Midbrain (tissue), 1 donor: Measurements from ENCODE around the gene GRK5.
"Not testable (repeated sequence)": the region's sequence is repeated elsewhere in the genome, so short reads cannot be mapped to it uniquely, and the experiment has no call there.

ENCODE experiments used
- DNase-seq: peaks from one replicate; lab custom pipeline; 2025; lab: John Stamatoyannopoulos, UW

Gene GRK5

DNA sequence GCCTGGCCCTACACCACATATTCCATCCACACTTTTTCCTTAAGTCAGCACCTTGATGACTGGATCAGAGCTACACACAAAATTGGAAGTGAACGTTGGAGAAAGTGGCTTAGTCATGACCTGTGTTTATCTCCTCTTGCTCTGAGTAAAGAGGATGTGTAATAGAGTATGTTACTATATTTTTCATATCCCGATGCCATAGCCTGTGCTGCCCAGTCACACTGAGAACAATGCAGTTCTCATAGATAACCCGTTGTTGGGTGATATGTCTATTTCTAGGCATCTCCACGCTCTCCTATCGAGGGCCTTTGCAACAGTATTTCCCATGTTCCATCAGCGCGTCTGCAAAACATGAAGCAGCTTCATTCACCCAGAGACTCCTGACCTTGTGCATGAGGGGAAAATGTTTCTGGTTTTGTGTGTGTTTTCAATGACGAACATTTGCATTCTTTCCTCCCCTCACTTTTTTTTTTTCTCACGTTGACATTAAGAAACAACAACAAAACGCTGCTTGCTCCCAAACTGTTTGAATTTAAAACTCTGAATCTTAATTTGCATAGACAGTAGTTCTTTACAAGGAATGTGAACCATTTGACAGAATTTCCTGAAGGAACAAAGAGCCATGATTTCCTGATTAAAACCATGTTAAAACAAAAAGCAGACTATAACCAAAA, 43.4 kb downstream of the GRK5 start:
- DNase-seq: no peak

DNA sequence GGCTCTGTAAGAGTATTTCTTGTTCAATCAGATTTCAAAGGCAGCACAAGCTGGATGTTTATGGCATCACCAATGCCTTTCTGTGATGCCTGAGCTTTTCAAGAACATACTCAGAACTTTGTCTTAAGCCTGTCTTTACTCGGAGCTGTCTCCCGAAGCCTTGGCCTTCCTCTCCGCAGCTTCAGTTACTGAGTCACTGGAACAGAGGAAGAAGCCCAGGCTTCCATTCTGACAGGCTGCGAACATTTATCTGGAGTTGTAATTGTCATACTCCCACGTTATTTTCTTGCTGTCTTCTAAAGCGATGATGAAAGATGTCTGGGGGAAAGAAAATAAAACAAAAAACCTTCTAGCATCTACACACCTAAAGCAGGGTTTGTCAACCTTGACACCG, 43.9 kb downstream of the GRK5 start:
- DNase-seq: no peak

DNA sequence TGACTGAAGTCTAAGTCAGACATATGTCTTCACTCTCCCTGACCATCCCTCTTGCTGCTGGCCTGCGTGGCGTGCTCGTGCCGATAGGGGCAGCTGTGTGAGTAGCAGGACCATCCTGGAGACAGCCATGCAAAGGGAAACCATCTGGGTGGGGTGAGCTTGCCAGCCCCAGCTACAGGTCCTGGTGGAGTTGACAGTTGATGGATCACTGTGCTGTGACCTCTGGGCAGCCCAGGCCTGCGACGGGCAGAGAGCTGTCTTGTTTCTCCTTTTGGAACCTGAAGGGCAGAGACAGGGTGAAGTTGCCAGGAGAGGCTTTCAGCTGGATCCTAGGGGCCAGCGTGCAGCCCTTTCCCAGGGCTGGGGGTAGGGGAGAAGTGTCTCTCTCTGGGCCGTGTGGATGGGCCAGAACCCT, 44.7 kb downstream of the GRK5 start:
- DNase-seq: no peak

DNA sequence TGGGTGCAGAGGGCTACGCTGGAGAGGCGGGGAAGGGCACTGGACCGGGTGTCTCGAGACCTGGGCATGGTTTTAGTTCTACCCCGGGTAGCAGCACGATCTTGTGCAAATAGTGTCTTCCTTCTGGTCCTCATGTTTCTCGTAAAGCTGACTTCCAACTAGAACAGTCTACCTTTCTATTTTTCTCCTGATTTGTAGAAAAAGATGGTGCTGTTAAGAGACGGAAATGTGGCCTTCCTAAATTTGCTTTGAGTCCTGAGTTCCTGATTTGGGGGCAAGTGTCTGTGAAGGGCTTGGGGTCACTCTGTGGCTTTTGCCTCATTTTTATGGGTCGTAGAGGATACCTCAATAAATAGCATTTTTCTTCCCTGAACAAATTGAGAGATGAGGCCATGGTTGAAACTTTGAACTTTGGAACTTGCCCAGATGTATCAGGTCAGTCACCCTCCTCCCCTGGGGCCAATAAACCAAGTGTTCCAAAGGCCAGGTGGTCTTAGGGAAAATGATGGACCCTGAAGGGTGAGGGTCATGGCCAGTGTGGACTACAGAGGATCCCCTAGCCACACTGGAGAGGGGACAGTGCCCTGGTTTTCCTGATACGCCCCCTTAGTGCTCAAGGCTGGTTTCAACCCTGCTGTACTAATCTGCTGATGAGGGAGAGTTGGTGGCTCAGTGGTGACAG, 45.2 kb downstream of the GRK5 start:
- DNase-seq: no peak

DNA sequence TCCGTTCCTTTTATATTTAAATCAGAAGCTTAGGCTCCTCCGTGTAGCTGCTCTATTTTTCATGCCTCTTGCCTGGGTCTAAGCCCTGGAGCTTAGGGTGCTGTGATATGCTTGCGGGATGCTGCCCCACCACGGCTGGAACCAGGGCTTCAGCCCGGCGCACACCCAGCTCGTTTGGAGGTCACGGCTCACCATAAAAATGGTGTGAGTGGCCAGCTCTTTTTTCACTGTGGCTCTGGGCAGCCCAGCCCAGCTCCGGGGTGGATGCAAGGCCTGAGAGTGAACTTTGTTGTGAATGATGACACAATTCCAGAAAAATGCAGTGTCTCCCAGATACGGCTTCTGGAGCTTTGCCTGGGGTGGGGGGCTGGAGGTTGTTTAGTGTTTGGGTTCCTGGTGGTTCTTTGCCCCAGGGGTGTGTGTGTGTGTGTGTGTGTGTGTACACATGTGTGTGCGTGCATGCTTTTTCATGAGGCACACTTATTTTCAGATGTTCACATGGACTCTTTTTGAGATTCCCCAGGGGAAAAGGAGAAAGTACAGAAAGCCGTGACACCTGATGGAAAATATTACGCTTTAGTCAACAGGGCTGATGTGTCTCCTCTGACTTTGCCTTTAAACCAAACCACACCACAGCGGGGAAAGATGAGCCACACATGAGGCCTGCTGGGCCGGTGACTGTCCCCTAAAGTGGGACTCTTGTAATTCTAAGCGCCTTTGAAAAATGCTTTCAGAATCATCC, 46.2 kb downstream of the GRK5 start:
- no peak for DNase-seq

DNA sequence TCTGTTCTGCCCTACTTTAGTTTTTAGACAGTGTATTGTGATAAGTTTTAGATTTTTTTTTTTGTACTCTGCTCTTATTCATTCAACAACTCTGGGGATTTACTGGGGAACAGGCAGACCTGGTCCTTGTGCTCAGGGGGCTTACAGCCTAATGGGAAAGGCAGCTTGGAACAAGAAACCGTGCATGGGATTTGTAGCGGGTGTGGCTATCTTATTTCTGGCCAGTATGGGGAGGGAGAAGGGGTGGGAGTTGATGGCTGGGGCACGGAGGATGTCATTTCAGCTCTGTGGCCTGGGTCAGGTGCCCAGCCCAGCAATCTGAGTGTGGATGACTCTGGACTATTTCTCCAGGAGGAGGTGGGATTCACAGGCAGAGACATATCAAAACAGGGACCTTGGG, 47.0 kb downstream of the GRK5 start:
- no peak for DNase-seq

DNA sequence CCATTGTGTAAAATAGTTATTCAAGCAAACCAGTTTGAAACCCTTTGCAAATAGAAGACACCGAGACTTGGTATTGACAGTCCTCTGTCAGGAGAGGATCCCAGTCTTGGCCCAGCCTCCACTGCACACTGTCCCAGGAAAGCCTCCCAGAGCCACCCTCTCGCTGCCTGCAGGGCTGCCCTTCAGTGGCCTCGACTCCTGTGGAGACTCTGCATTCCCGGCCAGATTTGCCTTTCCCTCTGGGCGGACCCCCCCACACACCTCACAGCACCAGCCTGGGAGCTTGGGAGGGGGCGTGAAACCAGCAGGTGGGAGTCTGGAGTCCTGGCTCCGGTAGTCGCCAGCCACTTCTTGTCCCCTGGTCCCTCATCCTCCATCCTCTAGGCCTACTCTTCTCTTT, 48.7 kb downstream of the GRK5 start:
- no peak for DNase-seq

DNA sequence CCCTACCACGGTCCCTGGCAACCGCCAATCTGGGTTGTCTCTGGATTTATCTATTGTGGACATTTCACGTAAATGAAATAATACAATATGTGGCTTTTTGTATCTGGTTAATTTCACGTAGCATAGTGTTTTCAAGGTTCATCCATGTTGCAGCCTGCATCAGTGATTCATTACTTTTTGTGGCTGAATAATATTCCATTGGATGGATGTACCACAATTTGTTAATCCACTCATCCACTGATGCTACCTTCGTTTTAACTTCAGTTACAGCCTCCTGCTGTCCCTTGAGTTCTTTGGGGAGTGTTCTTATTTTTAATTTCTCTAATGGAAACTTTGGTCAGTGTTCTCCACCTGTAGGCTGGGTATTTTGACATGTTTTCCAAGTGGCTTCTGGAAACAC, 49.5 kb downstream of the GRK5 start:
- DNase-seq: no peak

DNA sequence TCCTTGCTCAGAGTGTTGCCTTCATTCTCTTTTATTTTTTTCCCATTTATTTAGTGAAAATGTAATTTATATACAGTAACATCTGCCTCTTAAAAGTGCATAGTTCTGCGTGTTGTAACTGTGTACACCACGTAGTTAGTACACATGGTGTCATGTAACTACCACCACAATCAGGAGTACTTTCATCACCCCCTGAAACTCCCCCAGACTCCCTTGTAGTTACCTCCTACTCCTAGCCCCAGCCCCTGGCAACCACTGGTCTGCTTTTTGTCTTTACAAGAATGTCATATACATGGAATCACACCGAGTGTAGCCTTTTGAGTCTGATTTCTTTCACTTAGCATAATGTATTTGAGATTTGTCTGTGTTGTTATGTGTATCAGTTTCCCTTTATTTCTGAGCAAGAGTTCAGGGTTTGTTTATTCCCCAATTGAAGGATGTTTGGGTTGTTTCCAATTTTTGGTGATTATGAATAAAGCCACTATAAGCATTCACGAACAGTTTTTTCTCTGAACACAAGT, 50.6 kb downstream of the GRK5 start:
- DNase-seq: no peak

DNA sequence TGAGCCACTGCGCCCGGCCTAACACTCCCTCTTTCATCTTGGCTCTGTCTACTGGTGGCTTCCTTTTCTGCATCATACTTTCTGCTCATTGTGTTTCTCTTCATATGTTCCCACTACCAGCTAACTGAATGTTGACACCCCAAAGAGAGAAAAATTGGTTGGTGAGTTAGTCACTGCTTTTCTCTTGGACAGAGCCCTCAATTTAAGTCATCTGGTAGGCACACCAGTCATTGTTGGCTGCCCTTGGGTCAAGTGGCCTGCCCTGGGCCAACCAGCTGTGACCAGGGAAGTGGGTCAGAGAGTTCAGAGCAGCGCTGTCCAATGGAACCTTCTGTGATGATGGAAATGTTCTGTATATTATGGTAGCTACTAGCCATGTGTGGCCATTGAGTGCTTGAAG, 52.0 kb downstream of the GRK5 start:
- DNase-seq: no peak

DNA sequence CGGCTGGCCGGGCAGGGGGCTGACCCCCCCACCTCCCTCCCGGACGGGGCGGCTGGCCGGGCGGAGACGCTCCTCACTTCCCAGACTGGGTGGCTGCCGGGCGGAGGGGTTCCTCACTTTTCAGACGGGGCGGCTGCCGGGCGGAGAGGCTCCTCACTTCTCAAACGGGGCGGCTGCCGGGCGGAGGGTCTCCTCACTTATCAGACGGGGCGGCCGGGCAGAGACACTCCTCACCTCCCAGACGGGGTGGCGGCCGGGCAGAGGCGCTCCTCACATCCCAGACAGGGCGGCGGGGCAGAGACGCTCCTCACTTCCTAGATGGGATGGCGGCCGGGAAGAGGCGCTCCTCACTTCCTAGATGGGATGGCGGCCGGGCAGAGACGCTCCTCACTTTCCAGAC, 53.6 kb downstream of the GRK5 start:
- DNase-seq: not testable (repeated sequence)

DNA sequence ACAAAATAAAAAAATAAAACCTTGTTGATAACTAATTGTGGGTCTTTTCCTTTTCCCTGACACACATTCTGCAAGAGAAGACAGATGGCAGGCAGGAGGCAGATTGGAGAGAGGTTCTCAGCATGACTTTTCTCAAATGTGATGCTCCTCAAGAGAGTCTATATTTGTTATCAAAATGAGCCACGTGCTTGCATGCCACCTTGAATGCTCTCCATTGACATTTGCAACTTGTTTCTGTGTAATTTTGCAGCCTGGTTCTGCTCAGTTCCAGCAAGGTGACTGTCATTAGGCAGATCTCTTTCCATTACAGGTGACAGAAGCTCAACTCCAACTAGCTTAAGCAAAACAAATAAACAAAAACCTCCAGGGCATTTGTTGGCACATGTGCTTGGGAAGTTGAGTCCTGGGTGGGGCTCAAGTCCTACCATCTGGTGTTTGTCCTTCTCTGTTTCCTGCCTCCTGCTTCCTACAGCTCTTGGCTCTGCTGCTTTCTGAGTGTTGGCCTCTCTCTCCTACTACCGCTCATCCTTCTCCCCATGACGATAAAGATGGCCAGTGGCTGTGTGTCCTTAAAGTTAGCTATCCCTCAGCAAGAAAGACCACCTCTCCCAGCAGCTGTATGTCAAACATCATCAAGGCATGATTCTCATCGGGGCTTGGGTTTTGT, 56.7 kb downstream of the GRK5 start:
- no peak for DNase-seq

DNA sequence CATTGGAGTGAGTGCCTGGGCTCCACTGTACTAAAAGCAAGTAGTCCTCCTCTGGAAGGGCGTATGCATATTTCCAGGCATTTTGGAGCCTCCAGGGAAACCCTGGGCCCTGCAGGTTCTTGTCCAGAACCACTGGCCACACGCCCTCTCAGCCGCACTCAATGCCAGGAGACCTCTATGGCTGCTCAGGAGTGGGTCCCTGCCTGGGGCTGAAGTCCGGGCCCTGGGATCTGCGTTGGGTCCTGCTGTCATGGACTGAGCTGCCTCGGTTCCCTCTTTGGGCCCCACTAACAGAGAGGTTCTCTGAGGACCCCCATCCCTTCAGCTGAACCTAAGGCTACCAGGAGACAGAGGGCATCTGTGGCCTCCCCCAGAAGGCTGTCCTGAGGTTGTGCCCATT, 58.3 kb downstream of the GRK5 start:
- no peak for DNase-seq

DNA sequence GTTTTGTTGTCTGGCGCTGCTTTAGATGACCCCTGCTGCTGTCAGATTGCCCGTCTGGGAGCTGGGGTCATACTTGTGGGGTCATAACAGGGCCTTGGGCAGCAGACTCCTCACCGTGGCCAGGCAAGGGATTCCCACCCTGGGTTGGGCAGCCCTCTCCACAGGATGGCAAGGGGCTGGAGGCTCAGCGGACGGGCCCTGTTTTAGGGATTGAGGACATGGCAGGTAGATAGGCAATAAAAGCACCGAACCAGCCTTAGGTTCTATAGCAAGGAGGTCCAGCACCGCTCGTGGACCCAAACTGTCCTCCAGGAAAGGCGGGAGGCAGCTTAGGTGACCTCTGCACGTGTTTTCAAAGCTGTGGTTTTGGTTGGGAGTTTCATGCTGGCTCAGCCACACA, 60.0 kb downstream of the GRK5 start:
- DNase-seq: no peak

DNA sequence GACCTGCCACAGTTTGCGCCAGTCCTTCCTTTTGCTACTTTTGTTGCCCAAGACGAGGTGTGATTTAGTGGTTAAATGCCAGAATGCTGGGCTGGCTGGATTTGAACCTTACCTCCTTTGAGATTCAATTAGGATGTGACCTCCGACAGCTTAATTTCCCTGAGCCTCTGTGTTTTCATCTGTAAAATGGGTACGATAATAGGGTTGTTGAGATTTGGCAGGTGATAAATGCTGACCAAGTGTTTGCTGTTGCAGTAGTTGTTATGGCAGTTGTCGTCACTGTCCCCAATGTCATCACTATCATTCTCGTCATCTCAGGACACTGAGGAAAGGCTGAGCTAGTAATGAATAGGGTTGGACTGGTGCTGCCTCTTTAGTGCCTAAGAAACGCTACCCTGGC, 61.1 kb downstream of the GRK5 start:
- DNase-seq: no peak

DNA sequence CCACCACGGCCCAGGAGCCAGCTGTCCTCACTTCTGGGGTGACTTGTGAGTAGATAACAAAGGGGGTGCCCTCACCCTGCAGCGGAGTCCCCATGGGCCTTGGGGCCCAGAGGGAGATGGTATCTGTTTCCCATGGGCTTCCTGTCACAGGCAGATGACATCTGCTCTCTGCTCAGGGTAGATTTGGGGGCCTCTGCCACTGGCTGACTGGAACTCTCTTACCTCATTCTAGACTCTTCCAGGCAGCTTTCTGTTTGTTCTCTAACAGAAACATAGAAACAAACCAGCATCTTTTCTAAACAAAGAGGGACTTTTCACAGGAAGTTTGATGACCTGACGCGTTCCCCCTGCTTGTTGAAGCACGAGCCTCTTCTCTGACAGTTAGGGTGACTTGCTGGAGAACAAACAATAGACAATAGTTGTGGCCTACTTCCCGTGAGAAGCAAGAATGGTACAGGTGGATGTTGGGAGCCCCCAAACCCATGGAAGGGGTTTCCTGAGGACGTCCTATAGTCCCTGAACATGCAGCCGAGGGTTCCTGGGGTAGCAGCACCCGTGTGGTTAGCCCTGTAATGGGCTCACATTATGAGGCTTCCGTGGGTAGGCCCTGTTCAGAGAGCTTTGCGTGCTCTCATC, 61.6 kb downstream of the GRK5 start:
- no peak for DNase-seq

DNA sequence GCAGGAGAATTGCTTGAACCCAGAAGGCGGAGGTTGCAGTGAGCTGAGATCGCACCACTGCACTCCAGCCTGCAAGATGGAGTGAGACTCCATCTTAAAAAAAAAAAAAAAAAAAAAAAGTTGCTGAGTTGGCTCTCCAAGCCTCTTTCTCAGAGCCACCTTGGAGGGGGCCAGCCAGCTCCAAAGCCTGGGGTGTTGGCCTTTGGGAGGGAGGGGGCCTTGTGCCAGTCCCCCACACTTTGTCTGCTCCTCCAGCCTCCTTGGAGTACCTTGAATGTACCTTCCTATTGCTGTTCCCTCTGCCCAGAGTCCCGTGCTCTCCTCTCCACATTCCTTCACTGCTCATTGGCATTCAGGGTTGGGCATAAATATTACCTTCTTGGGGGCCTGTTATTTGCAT, 62.4 kb downstream of the GRK5 start:
- no peak for DNase-seq

DNA sequence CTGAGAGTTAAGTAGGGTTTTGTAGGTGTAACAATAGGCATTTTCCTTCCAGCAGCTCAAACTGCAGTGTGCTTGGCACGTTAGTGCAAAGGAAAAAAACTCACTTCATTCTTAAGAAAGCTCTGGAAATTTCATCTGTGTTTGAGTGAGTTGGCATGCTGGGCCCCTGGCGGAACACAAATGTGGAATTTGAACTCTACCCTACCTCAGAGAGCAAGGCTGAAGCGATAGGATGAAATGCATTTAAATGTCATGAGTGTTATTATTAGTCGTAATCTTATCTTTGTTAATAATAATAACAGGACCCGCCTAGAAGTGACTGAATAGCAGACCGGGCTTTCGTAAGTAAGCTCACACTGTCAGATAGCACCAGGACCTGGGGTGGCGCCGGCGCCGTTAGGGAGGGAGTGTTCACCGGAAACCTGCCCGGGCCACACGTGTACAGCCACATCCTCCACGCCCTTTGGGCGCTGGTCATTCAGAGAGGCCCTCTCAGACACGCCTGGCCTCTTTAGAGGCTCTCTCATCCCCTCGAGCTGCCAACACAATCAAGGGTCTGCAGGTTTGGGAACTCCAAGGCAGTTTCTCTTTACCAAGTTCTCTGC, 63.5 kb downstream of the GRK5 start:
- DNase-seq: no peak

DNA sequence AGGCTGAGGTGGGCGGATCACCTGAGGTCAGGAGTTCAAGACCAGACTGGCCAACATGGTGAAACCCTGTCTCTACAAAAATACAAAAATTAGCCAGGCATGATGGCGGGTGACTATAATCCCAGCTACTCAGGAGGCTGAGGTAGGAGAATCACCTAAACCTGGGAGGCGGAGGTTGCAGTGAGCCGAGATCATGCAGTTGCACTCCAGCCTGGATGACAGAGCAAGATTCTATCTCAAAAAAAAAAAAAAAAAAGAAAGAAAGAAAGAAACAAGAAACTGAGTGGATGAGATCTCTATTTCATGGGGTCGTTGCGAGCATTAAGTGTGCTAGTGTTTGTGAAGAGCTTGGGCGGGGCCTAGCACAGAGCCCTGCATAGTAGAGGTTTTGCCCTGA, 65.0 kb downstream of the GRK5 start:
- not testable (repeated sequence) for DNase-seq

DNA sequence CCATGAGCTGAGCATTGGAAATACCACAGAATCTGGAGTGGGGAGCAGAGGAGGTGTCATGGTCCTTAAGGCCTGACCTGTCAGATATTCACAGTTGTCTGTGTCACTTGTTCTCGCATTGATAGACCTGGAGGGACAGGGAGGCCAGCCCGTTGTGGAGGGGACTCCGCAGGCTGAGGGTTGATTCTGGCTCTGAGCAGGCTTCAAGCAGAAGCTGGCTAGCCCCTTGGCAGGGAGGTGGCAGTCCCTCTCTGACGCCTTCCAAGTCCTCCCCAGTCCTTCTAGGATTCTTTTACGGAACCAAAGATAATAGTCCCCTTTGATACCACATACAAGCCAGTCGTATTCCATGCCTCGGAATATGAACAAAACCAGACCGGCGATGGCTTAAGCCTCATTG, 65.4 kb downstream of the GRK5 start:
- DNase-seq: no peak

DNA sequence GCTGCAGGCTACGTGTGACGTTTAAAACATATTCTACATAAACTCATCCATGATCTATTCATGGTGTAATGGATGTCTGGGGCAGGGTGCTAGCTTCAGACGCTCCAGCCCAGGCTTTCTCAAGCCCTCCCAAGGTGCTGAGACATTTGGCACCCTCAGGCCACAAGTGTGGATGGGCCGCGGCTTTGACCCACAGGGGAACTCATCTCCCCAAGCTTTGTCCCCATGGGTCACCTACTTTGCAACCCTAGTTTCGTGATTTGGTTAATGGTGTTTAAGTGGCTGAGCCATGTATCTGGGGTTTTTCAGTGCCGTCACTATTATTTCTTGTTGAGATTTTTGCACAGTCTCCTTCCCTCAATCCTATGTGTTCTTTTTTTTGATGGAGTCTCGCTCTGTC, 66.0 kb downstream of the GRK5 start:
- DNase-seq: no peak
